ENCODE results near the gene SELENOM. TPM values are rescaled to one million over a fixed set of nuclear protein-coding genes. Genes with fewer than 3 reads are reported as not detected.
"Not testable (repeated sequence)": the region's sequence is repeated elsewhere in the genome, so short reads cannot be mapped to it uniquely, and the experiment has no call there.

SELENOM gene
- total RNA-seq, 4 donors from 2014 or later: 941 to 2,300 (median 1,432) TPM

GRCh38 chr22:31075961-31076360, 31.4 kb downstream of the SELENOM start:
- H3K4me3 ChIP-seq: no peak overlapping the region
- no peaks in the 10 kb centered on the region for H3K27me3 ChIP-seq
- ATAC-seq: peak; percentile 87
- WGBS, 2 donors (ENCODE audit: low coverage in 1 of 2): 28% methylated on average over 6 of the region's 15 CpGs; no CpG with 5 or more reads in 1 of the 2 donors
- peak overlapping the region; percentile 5 to 81 (median 78) for H3K27ac ChIP-seq
- no peaks in the 10 kb centered on the region for H3K36me3 ChIP-seq
- no peaks in the 10 kb centered on the region for H3K9me3 ChIP-seq
- TF ChIP-seq POLR2AphosphoS5 (IDR thresholded peaks at IDR 0.05) (peak; percentile 55), CTCF (IDR thresholded peaks at IDR 0.05) (no peak)
- H3K4me1 ChIP-seq: peaks cover 0 to 26% (median 5%) of the 10 kb centered on the region in 3 donors

DNA sequence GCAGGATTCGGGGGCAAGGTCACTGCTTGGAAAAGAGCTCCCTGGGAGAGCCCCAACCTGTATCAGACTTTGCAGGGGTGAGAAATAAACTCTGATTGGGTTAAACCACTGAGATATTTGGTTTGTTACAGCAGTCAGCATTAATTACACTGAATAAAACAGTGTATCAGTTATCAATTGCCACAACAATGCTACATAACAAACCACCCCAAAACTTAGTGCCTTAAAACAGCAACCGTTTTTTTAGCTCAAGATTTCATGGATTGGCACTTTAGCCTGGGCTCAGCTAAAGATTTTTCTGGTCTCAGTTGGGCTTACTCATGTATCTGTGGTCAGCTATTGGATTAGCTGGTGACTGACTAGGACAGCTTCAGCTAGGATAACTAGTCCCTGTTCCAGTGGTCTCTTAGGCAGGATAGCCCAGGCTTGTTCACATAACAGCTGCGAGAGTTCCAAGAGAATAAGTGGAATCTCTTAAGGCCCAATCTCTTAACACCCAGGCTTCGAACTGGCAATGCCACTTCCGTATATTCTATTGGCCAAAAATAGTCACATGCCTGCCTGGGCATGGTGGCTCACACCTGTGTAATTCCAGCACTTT, 33.7 kb downstream of the SELENOM start:
- H3K4me3 ChIP-seq, H3K36me3 ChIP-seq, H3K27ac ChIP-seq, H3K9me3 ChIP-seq, H3K27me3 ChIP-seq, ATAC-seq: not testable (repeated sequence)
- WGBS, 2 donors (ENCODE audit: low coverage in 1 of 2): 81 to 83% methylated on average over 1 to 2 of the region's 5 CpGs
- H3K4me1 ChIP-seq: peaks cover 0 to 14% (median 0%) of the 10 kb centered on the region in 3 donors

GRCh38 chr22:31073125-31073524, 34.2 kb downstream of the SELENOM start:
- not testable (repeated sequence) for H3K9me3 ChIP-seq, H3K27me3 ChIP-seq, ATAC-seq, H3K36me3 ChIP-seq, H3K27ac ChIP-seq, H3K4me3 ChIP-seq
- WGBS, 2 donors (ENCODE audit: low coverage in 1 of 2): 81 to 82% methylated on average over 5 to 6 of the region's 9 CpGs
- peaks cover 0 to 14% (median 0%) of the 10 kb centered on the region in 3 donors for H3K4me1 ChIP-seq

DNA sequence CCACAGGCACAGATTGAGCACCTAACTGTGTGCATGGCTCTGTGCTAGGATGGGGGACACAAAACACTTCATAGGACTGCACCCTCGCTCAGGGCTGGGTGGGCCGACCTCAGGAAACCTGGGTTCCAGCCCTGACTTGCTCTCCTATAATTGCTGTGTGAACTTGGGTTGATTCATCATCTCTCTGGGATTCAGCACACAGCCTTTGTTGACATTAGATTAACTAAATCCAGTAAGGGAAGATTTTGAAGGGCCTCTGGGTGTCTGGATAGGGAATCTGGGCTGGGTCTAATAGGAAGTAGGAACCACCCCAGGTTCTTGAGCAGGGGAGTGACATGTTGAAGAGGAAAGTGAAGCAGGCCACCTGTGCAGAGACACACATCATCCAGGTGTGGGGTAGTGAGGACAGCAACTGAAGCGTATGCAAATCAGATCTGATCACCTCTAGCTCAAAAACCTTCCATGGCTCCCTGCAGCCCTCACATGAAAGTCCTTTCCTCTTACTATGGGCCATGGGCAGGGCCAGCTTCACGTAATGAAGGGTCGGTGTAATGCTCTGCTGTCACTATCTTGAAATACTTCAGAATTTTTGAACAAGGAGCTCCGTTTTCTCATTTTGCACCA, 37.6 kb downstream of the SELENOM start:
- H3K4me3 ChIP-seq, H3K36me3 ChIP-seq, H3K4me1 ChIP-seq, H3K9me3 ChIP-seq, ATAC-seq, H3K27me3 ChIP-seq, H3K27ac ChIP-seq: not testable (repeated sequence)
- 88 to 91% methylated on average over 2 to 4 of the region's 6 CpGs for WGBS, 2 donors (ENCODE audit: low coverage in 1 of 2)

GRCh38 chr22:31068970-31069369, 38.4 kb downstream of the SELENOM start:
- no peaks in the 10 kb centered on the region for H3K27me3 ChIP-seq
- H3K4me3 ChIP-seq: no peak overlapping the region
- 50 to 80% methylated on average over 1 of the region's 11 CpGs for WGBS, 2 donors (ENCODE audit: low coverage in 1 of 2)
- H3K36me3 ChIP-seq: no peaks in the 10 kb centered on the region
- no peak for ATAC-seq
- no peaks in the 10 kb centered on the region for H3K9me3 ChIP-seq
- H3K27ac ChIP-seq: no peak overlapping the region
- no peaks in the 10 kb centered on the region for H3K4me1 ChIP-seq
- TF ChIP-seq EP300 (IDR thresholded peaks at IDR 0.05) (no peak), POLR2AphosphoS5 (IDR thresholded peaks at IDR 0.05) (no peak), CTCF (IDR thresholded peaks at IDR 0.05) (no peak), POLR2A (IDR thresholded peaks at IDR 0.05) (no peak)

GRCh38 chr22:31064369-31064768, 43.0 kb downstream of the SELENOM start:
- no peaks in the 10 kb centered on the region for H3K9me3 ChIP-seq
- no peaks in the 10 kb centered on the region for H3K27me3 ChIP-seq
- no peaks in the 10 kb centered on the region for H3K36me3 ChIP-seq
- H3K27ac ChIP-seq: no peak overlapping the region
- WGBS, 2 donors (ENCODE audit: low coverage in 1 of 2): 78 to 93% methylated on average over 6 of the region's 6 CpGs
- no peak for ATAC-seq
- H3K4me1 ChIP-seq: no peaks in the 10 kb centered on the region
- TF ChIP-seq CTCF (IDR thresholded peaks at IDR 0.05): no peak
- no peak for TF ChIP-seq POLR2A (IDR thresholded peaks at IDR 0.05)
- no peak for TF ChIP-seq EP300 (IDR thresholded peaks at IDR 0.05)
- TF ChIP-seq POLR2AphosphoS5 (IDR thresholded peaks at IDR 0.05): no peak
- H3K4me3 ChIP-seq: no peak overlapping the region
